GM12878 (cell line): ENCODE data around the gene CALN1. TPM values are rescaled to one million over a fixed set of nuclear protein-coding genes. Genes with fewer than 3 reads are reported as not detected.

Experiments used
- ATAC-seq: fragments of 200-7000 bp; cut with Tn5 transposase; 3 replicates; pipeline ENCODE4 v1.9.1; 2020; ENCODE audit warnings: mild to moderate bottlenecking, moderate library complexity
- BruUV-seq: library from RNA; stranded (reverse); fragments of 400-500 nt; replicated peaks from 2 replicates; lab custom pipeline; 2021; lab: Mats Ljungman, UMichigan
- CTCF ChIA-PET: fragments of 300-600 bp; sonication (Branson Sonifier 250); formaldehyde crosslinking; extraction: SDS; loops from one replicate; lab custom pipeline; 2021; ENCODE audit warnings: inconsistent platforms; lab: Yijun Ruan, JAX
- POLR2A ChIA-PET: fragments of 350-600 bp; formaldehyde crosslinking; extraction: SDS; loops from one replicate; lab custom pipeline; 2021; ENCODE audit warnings: inconsistent platforms; lab: Charles Lee
- RAD21 ChIA-PET: fragments of 300-600 bp; sonication (Branson Sonifier 250); formaldehyde crosslinking; loops from one replicate; lab custom pipeline; 2023; ENCODE audit warnings: antibody characterized with exemption; ENCODE audit not compliant: unreplicated experiment; lab: Charles Lee
- SMC1A ChIA-PET: fragments of 300-600 bp; sonication (Branson Sonifier 250); formaldehyde crosslinking; loops from one replicate; lab custom pipeline; 2023; ENCODE audit not compliant: unreplicated experiment, uncharacterized antibody; lab: Charles Lee
- DNase-seq: peaks from one replicate; pipeline ENCODE4 v3.0.0-alpha.2; 2011; ENCODE audit warnings: low read depth, low spot score
- FAIRE-seq: peaks from 3 replicates; lab custom pipeline; 2011; peaks lifted over from hg19 to GRCh38; lab: Jason Lieb, UNC
- H2AFZ ChIP-seq: 2 replicates; pipeline ENCODE4 v1.6.0; 2011; ENCODE audit warnings: low read depth, low read length, control low read depth; ENCODE audit not compliant: control insufficient read depth
- H3K27ac ChIP-seq: 2 replicates; pipeline ENCODE4 v1.5.1; 2011; ENCODE audit warnings: control low read depth; ENCODE audit not compliant: control insufficient read depth, insufficient read depth
- H3K27me3 ChIP-seq, 2 experiments: replicated peaks in 1 of 2; 2 replicates each; pipeline versions ENCODE4 v1.6.0 to v1.6.1; 2011; ENCODE audit warnings: low read length in 1 of 2; ENCODE audit not compliant: control insufficient read depth in 2 of 2, insufficient read depth in 2 of 2
- H3K36me3 ChIP-seq, 2 experiments: 2 replicates each; pipeline ENCODE4 v1.5.1; 2011; ENCODE audit warnings: low read length in 1 of 2; ENCODE audit not compliant: control insufficient read depth in 2 of 2, insufficient read depth in 2 of 2
- H3K4me1 ChIP-seq: 2 replicates; pipeline ENCODE4 v1.6.1; 2011; ENCODE audit warnings: mild to moderate bottlenecking, low read length, moderate library complexity, mixed read lengths; ENCODE audit not compliant: control insufficient read depth, insufficient read depth
- H3K4me2 ChIP-seq: 2 replicates; pipeline ENCODE4 v1.6.0; 2011; ENCODE audit warnings: control low read depth; ENCODE audit not compliant: control insufficient read depth, insufficient read depth
- H3K4me3 ChIP-seq: fragments of 200-600 bp; sonication (generic); 2 replicates; pipeline ENCODE4 v1.5.1; 2016
- H3K79me2 ChIP-seq: 2 replicates; pipeline ENCODE4 v1.6.0; 2011; ENCODE audit warnings: low read length; ENCODE audit not compliant: control insufficient read depth, insufficient read depth
- H3K9ac ChIP-seq: 2 replicates; pipeline ENCODE4 v1.8.0; 2011; ENCODE audit warnings: low read length, control low read depth, mixed read lengths; ENCODE audit not compliant: control insufficient read depth, insufficient read depth
- H3K9me3 ChIP-seq: replicated peaks from 3 replicates; pipeline ENCODE4 v1.5.1; 2011; ENCODE audit warnings: mild to moderate bottlenecking, low read length; ENCODE audit not compliant: control insufficient read depth, insufficient read depth
- H4K20me1 ChIP-seq: 2 replicates; pipeline ENCODE4 v1.6.0; 2011; ENCODE audit not compliant: control insufficient read depth, insufficient read depth
- BRCA1 ChIP-seq: IDR thresholded peaks from 2 replicates; pipeline ENCODE4 v1.6.1; 2011; ENCODE audit warnings: low read depth, low read length, improper control_type of control experiment
- CHD4 ChIP-seq: fragments of 200-600 bp; sonication (generic); IDR thresholded peaks from 2 replicates; pipeline ENCODE4 v1.6.1; 2016; ENCODE audit warnings: mild to moderate bottlenecking
- EGR1 ChIP-seq, 2 experiments: IDR thresholded peaks; 1 replicate in 1 of 2; 2 replicates in 1 of 2; pipeline ENCODE4 v1.6.1; 2011 to 2012; ENCODE audit warnings: low read depth in 2 of 2, low read length in 2 of 2, borderline replicate concordance in 1 of 2, mild to moderate bottlenecking in 1 of 2, moderate library complexity in 1 of 2
- EP300 ChIP-seq, 2 experiments: fragments of 150-350 bp in 1 of 2; IDR thresholded peaks; 2 replicates each; pipeline ENCODE4 v1.6.1; 2011 to 2012; ENCODE audit warnings: low read depth in 2 of 2, low read length in 2 of 2, borderline replicate concordance in 1 of 2, improper control_type of control experiment in 1 of 2, inconsistent platforms in 1 of 2; ENCODE audit not compliant: control insufficient read depth in 1 of 2
- FOXM1 ChIP-seq: IDR thresholded peaks from 2 replicates; pipeline ENCODE4 v1.6.1; 2012; ENCODE audit warnings: low read depth, mild to moderate bottlenecking, inconsistent platforms, low read length, moderate library complexity
- HDAC2 ChIP-seq: fragments of 200-600 bp; sonication (generic); IDR thresholded peaks from 2 replicates; pipeline ENCODE4 v1.6.1; 2017
- IKZF1 ChIP-seq: fragments of 450-650 bp; conservative IDR thresholded peaks from 2 replicates; pipeline ENCODE4 v1.6.1; 2017; ENCODE audit warnings: antibody characterized with exemption, mild to moderate bottlenecking
- JUND ChIP-seq: IDR thresholded peaks from 2 replicates; pipeline ENCODE4 v1.6.1; 2012; ENCODE audit warnings: low read depth, mild to moderate bottlenecking, low read length, improper control_type of control experiment, moderate library complexity
- MEF2B ChIP-seq: fragments of 450-650 bp; IDR thresholded peaks from 2 replicates; pipeline ENCODE4 v1.6.1; 2018; ENCODE audit warnings: mild to moderate bottlenecking, moderate library complexity; ENCODE audit not compliant: partially characterized antibody, poor library complexity, severe bottlenecking
- MXI1 ChIP-seq: fragments of 150-350 bp; IDR thresholded peaks from 2 replicates; pipeline ENCODE4 v1.6.1; 2011; ENCODE audit warnings: low read depth, mild to moderate bottlenecking, inconsistent platforms, low read length, improper control_type of control experiment
- NR2C2 ChIP-seq: IDR thresholded peaks from 2 replicates; pipeline ENCODE4 v1.6.1; 2011; ENCODE audit warnings: borderline replicate concordance, low read depth; ENCODE audit not compliant: control insufficient read depth, insufficient read length
- POLR2A ChIP-seq: IDR thresholded peaks from 2 replicates; pipeline ENCODE4 v1.6.1; 2011; ENCODE audit warnings: low read depth, mild to moderate bottlenecking, low read length
- RELA ChIP-seq: fragments of 450-650 bp; IDR thresholded peaks from 2 replicates; pipeline ENCODE4 v1.8.0; 2014; ENCODE audit warnings: borderline replicate concordance; ENCODE audit not compliant: partially characterized antibody
- SMC3 ChIP-seq: IDR thresholded peaks from 2 replicates; pipeline ENCODE4 v1.6.1; 2011; ENCODE audit warnings: low read length, improper control_type of control experiment, borderline replicate concordance
- SREBF1 ChIP-seq: IDR thresholded peaks from 2 replicates; pipeline ENCODE4 v1.6.1; 2012; ENCODE audit warnings: mild to moderate bottlenecking, low read length
- TBL1XR1 ChIP-seq: IDR thresholded peaks from 2 replicates; pipeline ENCODE4 v1.6.1; 2012; ENCODE audit warnings: low read depth, low read length, improper control_type of control experiment
- YBX1 ChIP-seq: fragments of 450-650 bp; IDR thresholded peaks from 2 replicates; pipeline ENCODE4 v1.6.1; 2016; ENCODE audit warnings: antibody characterized with exemption
- YY1 ChIP-seq: IDR thresholded peaks from 2 replicates; pipeline ENCODE4 v1.6.1; 2011; ENCODE audit warnings: low read depth, mild to moderate bottlenecking, low read length
- WGBS: methylation state at CpG from one replicate; pipeline ENCODE4 v1.1.6; 2016; ENCODE audit warnings: low lambda C conversion rate; ENCODE audit not compliant: insufficient replicate concordance, insufficient coverage; ENCODE audit errors: missing lambda C conversion rate; 5-methylcytosine and 5-hydroxymethylcytosine counted together
- in situ Hi-C: fragments of 300-500 bp; cut with MboI; formaldehyde crosslinking; loops from 9 replicates; pipeline ENCODE4 v1.14.3; 2018; ENCODE audit warnings: mixed read lengths
- intact Hi-C: fragments of 100-400 bp; cut with micrococcal nuclease; formaldehyde crosslinking; loops from one replicate; pipeline ENCODE4 v1.14.2; 2022; ENCODE audit not compliant: unreplicated experiment
- polyA plus RNA-seq, 11 experiments: library from polyadenylated mRNA; depleted of rRNA in 4 of 11; unstranded in 6 of 11; stranded (reverse) in 5 of 11; fragments of >200 nt; fragmentation: Nextera tagmentation in 4 of 11; fragmentation: Illumina TruSeq in 1 of 11; extraction: Ambion mirVana in 4 of 11; extraction: Trizol in 1 of 11; gene quantifications; 1 replicate in 1 of 11; 2 replicates in 10 of 11; pipeline versions ENCODE4 v1.2.1 to v1.2.3, GENCODE V29; 2011 to 2016; ENCODE audit warnings: inconsistent platforms in 2 of 11, missing spikeins in 2 of 11, low read depth in 1 of 11
- total RNA-seq, 4 experiments: library from RNA; depleted of rRNA in 3 of 4; stranded (reverse); fragments of >200 nt in 3 of 4; fragmentation: Illumina TruSeq in 1 of 4; extraction: Trizol in 1 of 4; gene quantifications; 2 replicates each; pipeline versions ENCODE4 v1.2.1 to v1.2.3, GENCODE V29; 2013 to 2021
- TF ChIP-seq, protein P1 (sequence below): fragments of 450-650 bp; IDR thresholded peaks from 2 replicates; pipeline ENCODE4 v1.6.1; 2017; ENCODE audit warnings: mild to moderate bottlenecking, low read depth, inconsistent platforms; ENCODE audit not compliant: poor library complexity, severe bottlenecking
- TF ChIP-seq, protein P2 (sequence below): fragments of 450-650 bp; IDR thresholded peaks from 2 replicates; pipeline ENCODE4 v1.6.1; 2017; ENCODE audit warnings: mild to moderate bottlenecking

Gene CALN1
- total and polyA plus RNA-seq, 10 of the 15 experiments (the other 5 are each of a cell fraction or from before 2014, with no cell fraction given): 0.48 to 15.3 (median 1.6) TPM

DNA sequence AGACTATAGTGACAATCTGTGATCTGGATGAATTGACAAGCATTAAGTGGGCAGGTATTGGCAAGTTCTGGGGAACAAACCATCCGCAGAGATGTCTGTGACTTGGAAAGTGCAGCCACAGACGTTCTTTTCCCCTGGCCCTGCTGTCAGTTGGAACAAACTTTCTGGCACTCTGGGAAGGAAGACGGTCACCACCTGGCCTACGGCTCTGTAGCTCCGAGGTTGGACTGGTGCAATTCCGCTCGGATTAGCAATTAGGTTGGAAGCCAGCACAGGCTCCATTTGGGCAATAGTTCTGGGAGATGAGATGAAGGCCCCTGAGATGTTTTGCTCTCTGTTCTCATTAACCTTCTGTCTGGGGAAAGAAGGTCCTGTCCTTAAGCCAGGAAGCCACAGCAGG lies 437.5 kb downstream of the CALN1 start:
- intact Hi-C loops (no loop called here), in situ Hi-C loops (no loop called here)
- FAIRE-seq: no peak
- no peak overlapping the region for H3K4me2 ChIP-seq
- ChIA-PET RAD21 (no interaction called here), SMC1A (no interaction called here), POLR2A (no interaction called here), CTCF (no interaction called here)
- DNase-seq: no peak
- no peaks in the 10 kb centered on the region; the same call in 2 of the 3 replicates for H3K9me3 ChIP-seq
- no peaks in the 10 kb centered on the region for H4K20me1 ChIP-seq
- TF ChIP-seq YBX1 (no peak), SREBF1 (no peak), MXI1 (no peak), POLR2A (no peak), EP300 (IDR thresholded peaks at IDR 0.05; ENCODE audit: borderline replicate concordance in 1 of 2, control insufficient read depth in 1 of 2, low read depth in 2 of 2, low read length in 2 of 2) (no peak), TBL1XR1 (no peak), NR2C2 (no peak), FOXM1 (no peak), JUND (no peak), IKZF1 (no peak), YY1 (no peak), EGR1 (IDR thresholded peaks at IDR 0.05; ENCODE audit: borderline replicate concordance in 1 of 2, low read depth in 2 of 2, low read length in 2 of 2) (no peak), MEF2B (no peak), CHD4 (no peak), RELA (no peak), HDAC2 (no peak), SMC3 (no peak), BRCA1 (no peak)
- TF ChIP-seq, protein P1, sequence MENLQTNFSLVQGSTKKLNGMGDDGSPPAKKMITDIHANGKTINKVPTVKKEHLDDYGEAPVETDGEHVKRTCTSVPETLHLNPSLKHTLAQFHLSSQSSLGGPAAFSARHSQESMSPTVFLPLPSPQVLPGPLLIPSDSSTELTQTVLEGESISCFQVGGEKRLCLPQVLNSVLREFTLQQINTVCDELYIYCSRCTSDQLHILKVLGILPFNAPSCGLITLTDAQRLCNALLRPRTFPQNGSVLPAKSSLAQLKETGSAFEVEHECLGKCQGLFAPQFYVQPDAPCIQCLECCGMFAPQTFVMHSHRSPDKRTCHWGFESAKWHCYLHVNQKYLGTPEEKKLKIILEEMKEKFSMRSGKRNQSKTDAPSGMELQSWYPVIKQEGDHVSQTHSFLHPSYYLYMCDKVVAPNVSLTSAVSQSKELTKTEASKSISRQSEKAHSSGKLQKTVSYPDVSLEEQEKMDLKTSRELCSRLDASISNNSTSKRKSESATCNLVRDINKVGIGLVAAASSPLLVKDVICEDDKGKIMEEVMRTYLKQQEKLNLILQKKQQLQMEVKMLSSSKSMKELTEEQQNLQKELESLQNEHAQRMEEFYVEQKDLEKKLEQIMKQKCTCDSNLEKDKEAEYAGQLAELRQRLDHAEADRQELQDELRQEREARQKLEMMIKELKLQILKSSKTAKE: no peak
- TF ChIP-seq, protein P2, sequence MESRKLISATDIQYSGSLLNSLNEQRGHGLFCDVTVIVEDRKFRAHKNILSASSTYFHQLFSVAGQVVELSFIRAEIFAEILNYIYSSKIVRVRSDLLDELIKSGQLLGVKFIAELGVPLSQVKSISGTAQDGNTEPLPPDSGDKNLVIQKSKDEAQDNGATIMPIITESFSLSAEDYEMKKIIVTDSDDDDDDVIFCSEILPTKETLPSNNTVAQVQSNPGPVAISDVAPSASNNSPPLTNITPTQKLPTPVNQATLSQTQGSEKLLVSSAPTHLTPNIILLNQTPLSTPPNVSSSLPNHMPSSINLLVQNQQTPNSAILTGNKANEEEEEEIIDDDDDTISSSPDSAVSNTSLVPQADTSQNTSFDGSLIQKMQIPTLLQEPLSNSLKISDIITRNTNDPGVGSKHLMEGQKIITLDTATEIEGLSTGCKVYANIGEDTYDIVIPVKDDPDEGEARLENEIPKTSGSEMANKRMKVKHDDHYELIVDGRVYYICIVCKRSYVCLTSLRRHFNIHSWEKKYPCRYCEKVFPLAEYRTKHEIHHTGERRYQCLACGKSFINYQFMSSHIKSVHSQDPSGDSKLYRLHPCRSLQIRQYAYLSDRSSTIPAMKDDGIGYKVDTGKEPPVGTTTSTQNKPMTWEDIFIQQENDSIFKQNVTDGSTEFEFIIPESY: no peak
- no peaks in the 10 kb centered on the region for H3K27me3 ChIP-seq
- H3K27ac ChIP-seq: no peak overlapping the region
- no peaks in the 10 kb centered on the region for H3K4me1 ChIP-seq
- H3K79me2 ChIP-seq: no peaks in the 10 kb centered on the region
- no peak overlapping the region for H2AFZ ChIP-seq
- WGBS: 41% methylated on average over 7 of the region's 7 CpGs
- no peak overlapping the region for H3K9ac ChIP-seq
- no TSS peak for BruUV-seq
- no peaks in the 10 kb centered on the region for H3K36me3 ChIP-seq
- ATAC-seq: no peak
- H3K4me3 ChIP-seq: no peak overlapping the region
